K562 (cell line): ENCODE results near the gene FOXN1. TPM values are rescaled to one million over a fixed set of nuclear protein-coding genes. Genes with fewer than 3 reads are reported as not detected.

Experiments
- ATAC-seq: fragments of 200-7000 bp; cut with Tn5 transposase; 3 replicates; pipeline ENCODE4 v1.9.1; 2020; ENCODE audit warnings: moderate library complexity
- BruUV-seq: library from RNA; stranded (reverse); fragments of 400-500 nt; replicated peaks from 2 replicates; lab custom pipeline; 2021; lab: Mats Ljungman, UMichigan
- CTCF ChIA-PET: fragments of 300-600 bp; formaldehyde crosslinking; extraction: SDS; loops from one replicate; lab custom pipeline; 2021; ENCODE audit warnings: low intra/inter-chr PET ratio; lab: Yijun Ruan, JAX
- POLR2A ChIA-PET: fragments of 300-600, 350-650 bp; sonication (Branson Sonifier 250); formaldehyde crosslinking; extraction: SDS; loops from one replicate; lab custom pipeline; 2021; ENCODE audit warnings: antibody characterized with exemption, inconsistent platforms; lab: Yijun Ruan, JAX
- DNase-seq, 4 experiments: peaks; one replicate each; pipeline versions ENCODE4 v3.0.0 to v3.0.0-alpha.2; 2011 to 2018; ENCODE audit warnings: low spot score in 3 of 4, mixed read lengths in 3 of 4; ENCODE audit errors: extremely low read depth in 1 of 4
- FAIRE-seq: peaks from 2 replicates; lab custom pipeline; 2011; peaks lifted over from hg19 to GRCh38; lab: Jason Lieb, UNC
- H2AFZ ChIP-seq: 2 replicates; pipeline ENCODE4 v1.6.0; 2011; ENCODE audit warnings: low read depth, low read length, control low read depth, inconsistent platforms
- H3K27ac ChIP-seq: fragments of 200-600 bp; 3 replicates; pipeline ENCODE4 v1.8.0; 2011; ENCODE audit warnings: low read depth, mild to moderate bottlenecking, control low read depth, inconsistent platforms, low read length, moderate library complexity, mixed read lengths; ENCODE audit errors: extremely low read depth
- H3K27me3 ChIP-seq, 2 experiments: fragments of 300-600 bp in 1 of 2; 2 replicates in 1 of 2; 3 replicates in 1 of 2; pipeline versions ENCODE4 v1.6.0 to v1.8.0; 2011; ENCODE audit warnings: inconsistent platforms in 2 of 2, low read length in 2 of 2, mild to moderate bottlenecking in 1 of 2, mixed read lengths in 1 of 2, moderate library complexity in 1 of 2; ENCODE audit not compliant: control insufficient read depth in 2 of 2, insufficient read depth in 2 of 2
- H3K36me3 ChIP-seq: fragments of 300-600 bp; 3 replicates; pipeline ENCODE4 v1.8.0; 2011; ENCODE audit warnings: mild to moderate bottlenecking, low read length, inconsistent platforms; ENCODE audit not compliant: control insufficient read depth, insufficient read depth
- H3K4me1 ChIP-seq, 2 experiments: fragments of 200-600 bp in 1 of 2; replicated peaks in 1 of 2; 2 replicates in 1 of 2; 3 replicates in 1 of 2; pipeline versions ENCODE4 v1.5.1 to v1.8.0; 2011; ENCODE audit warnings: inconsistent platforms in 2 of 2, low read length in 2 of 2, mild to moderate bottlenecking in 1 of 2, mixed read lengths in 1 of 2, moderate library complexity in 1 of 2; ENCODE audit not compliant: control insufficient read depth in 2 of 2, insufficient read depth in 2 of 2
- H3K4me2 ChIP-seq: 2 replicates; pipeline ENCODE4 v1.6.1; 2011; ENCODE audit warnings: low read length, control low read depth, inconsistent platforms, mixed read lengths; ENCODE audit not compliant: insufficient read depth
- H3K4me3 ChIP-seq: fragments of 200-600 bp; sonication (generic), shearing (Covaris generic); 2 replicates; pipeline ENCODE4 v1.5.1; 2016; ENCODE audit warnings: control low read depth, inconsistent platforms
- H3K79me2 ChIP-seq: fragments of 200-600 bp; 3 replicates; pipeline ENCODE4 v1.8.0; 2011; ENCODE audit warnings: low read length, inconsistent platforms; ENCODE audit not compliant: control insufficient read depth, insufficient read depth
- H3K9ac ChIP-seq, 2 experiments: 2 replicates each; pipeline versions ENCODE4 v1.6.0 to v1.6.1; 2011; ENCODE audit warnings: low read depth in 2 of 2, low read length in 2 of 2, control low read depth in 1 of 2, inconsistent platforms in 1 of 2, mild to moderate bottlenecking in 1 of 2, mixed read lengths in 1 of 2; ENCODE audit not compliant: insufficient read depth in 1 of 2
- H3K9me1 ChIP-seq: one replicate; pipeline ENCODE4 v1.6.0; 2011; ENCODE audit warnings: inconsistent platforms, mild to moderate bottlenecking, low read length, moderate library complexity; ENCODE audit not compliant: control insufficient read depth, insufficient read depth
- H3K9me3 ChIP-seq: replicated peaks from 2 replicates; pipeline ENCODE4 v1.5.1; 2011; ENCODE audit warnings: low read depth, low read length, inconsistent platforms; ENCODE audit not compliant: control insufficient read depth, insufficient read depth
- H4K20me1 ChIP-seq: replicated peaks from 2 replicates; pipeline ENCODE4 v1.6.1; 2011; ENCODE audit warnings: low read length, inconsistent platforms, mixed read lengths; ENCODE audit not compliant: control insufficient read depth, insufficient read depth
- BRCA1 ChIP-seq, 2 experiments: fragments of 450-650 bp in 1 of 2; sonication (generic) in 1 of 2; formaldehyde crosslinking in 1 of 2; IDR thresholded peaks; 2 replicates each; pipeline versions ENCODE4 v1.5.0 to v1.6.1; 2017 to 2020; ENCODE audit warnings: mild to moderate bottlenecking in 1 of 2, missing genetic modification reagents in 1 of 2
- CBX8 ChIP-seq: fragments of 200-600 bp; sonication (generic); IDR thresholded peaks from 2 replicates; pipeline ENCODE4 v1.6.1; 2012; ENCODE audit warnings: borderline replicate concordance, mixed run types, low read depth, mild to moderate bottlenecking, moderate library complexity, mixed read lengths, low read length, control low read depth, inconsistent platforms; ENCODE audit not compliant: poor library complexity, severe bottlenecking; ENCODE audit errors: extremely low read depth
- CEBPG ChIP-seq, 3 experiments: fragments of 200-800 bp in 1 of 3; sonication (Bioruptor generic) in 1 of 3; sonication (generic) in 1 of 3; formaldehyde crosslinking in 1 of 3; IDR thresholded peaks in 2 of 3; conservative IDR thresholded peaks in 1 of 3; 2 replicates each; pipeline versions ENCODE4 v1.6.1 to v1.8.0; 2016 to 2022; ENCODE audit warnings: missing compliant biosample characterization in 2 of 3, missing genetic modification characterization in 2 of 3, mild to moderate bottlenecking in 1 of 3, missing genetic modification reagents in 1 of 3
- ESRRB ChIP-seq: fragments of 250-450 bp; sonication (Bioruptor Pico); IDR thresholded peaks from 2 replicates; pipeline ENCODE4 v1.5.0; 2020; ENCODE audit warnings: mild to moderate bottlenecking, moderate library complexity, borderline replicate concordance
- GABPA ChIP-seq: fragments of 200-800 bp; sonication (Bioruptor generic); conservative IDR thresholded peaks from 2 replicates; pipeline ENCODE4 v1.6.1; 2016; ENCODE audit warnings: low read depth, missing genetic modification characterization, missing compliant biosample characterization
- PTBP1 ChIP-seq: fragments of 200-400 bp; formaldehyde crosslinking; IDR thresholded peaks from 2 replicates; pipeline ENCODE4 v1.6.1; 2017; ENCODE audit warnings: low read depth, low read length
- RHOXF2B ChIP-seq: fragments of 250-450 bp; sonication (Bioruptor Pico); conservative IDR thresholded peaks from 2 replicates; pipeline ENCODE4 v1.5.1; 2021
- RNF2 ChIP-seq: sonication (generic); IDR thresholded peaks from 2 replicates; pipeline ENCODE4 v1.6.1; 2016
- TAL1 ChIP-seq: fragments of 450-650 bp; IDR thresholded peaks from 2 replicates; pipeline ENCODE4 v1.6.1; 2016; ENCODE audit warnings: mild to moderate bottlenecking
- ZFP36 ChIP-seq: fragments of 150-350 bp; IDR thresholded peaks from 2 replicates; pipeline ENCODE4 v1.6.1; 2018; ENCODE audit warnings: low read length, low read depth; ENCODE audit not compliant: partially characterized antibody
- ZNF282 ChIP-seq: sonication (generic); formaldehyde crosslinking; IDR thresholded peaks from 2 replicates; pipeline ENCODE4 v1.8.1; 2023; ENCODE audit warnings: missing genetic modification reagents
- WGBS: fragments of 100-300 bp; shearing (Covaris generic); methylation state at CpG from one replicate; pipeline ENCODE4 v1.1.6; 2016; ENCODE audit warnings: low coverage, mixed read lengths; ENCODE audit not compliant: insufficient coverage; ENCODE audit errors: missing lambda C conversion rate; 5-methylcytosine and 5-hydroxymethylcytosine counted together
- in situ Hi-C: fragments of 300-500 bp; cut with MboI; formaldehyde crosslinking; loops from 4 replicates; pipeline ENCODE4 v1.15.0; 2018; ENCODE audit warnings: inconsistent platforms, mixed read lengths
- intact Hi-C: fragments of 100-400 bp; cut with micrococcal nuclease; formaldehyde crosslinking; loops from 2 replicates; pipeline ENCODE4 v1.14.2; 2022
- polyA plus RNA-seq, 8 experiments: library from polyadenylated mRNA; depleted of rRNA in 4 of 8; stranded (reverse) in 5 of 8; unstranded in 3 of 8; fragments of >200 nt; fragmentation: Nextera tagmentation in 2 of 8; fragmentation: Illumina TruSeq in 1 of 8; extraction: Ambion mirVana in 2 of 8; extraction: Trizol in 1 of 8; gene quantifications; 2 replicates each; pipeline versions ENCODE4 v1.2.1 to v1.2.3, GENCODE V29; 2011 to 2014; ENCODE audit warnings: inconsistent platforms in 1 of 8, missing spikeins in 1 of 8
- total RNA-seq, 7 experiments: library from RNA; depleted of rRNA in 6 of 7; stranded (reverse); fragments of >200 nt in 6 of 7; fragmentation: Illumina TruSeq in 2 of 7; extraction: Trizol in 2 of 7; gene quantifications; 2 replicates each; pipeline versions ENCODE4 v1.2.1 to v1.2.3, GENCODE V29; 2011 to 2021; ENCODE audit warnings: low replicate concordance in 1 of 7
- TF ChIP-seq, protein P1 (sequence below), 2 experiments: fragments of 450-650 bp in 1 of 2; sonication (generic) in 1 of 2; formaldehyde crosslinking in 1 of 2; IDR thresholded peaks; 2 replicates each; pipeline versions ENCODE4 v1.7.1 to v1.9.0; 2016 to 2022; ENCODE audit warnings: inconsistent platforms in 1 of 2, mild to moderate bottlenecking in 1 of 2, missing genetic modification reagents in 1 of 2

Gene FOXN1
- total and polyA plus RNA-seq, 9 of the 15 experiments (the other 6 are each of a cell fraction or from before 2014, with no cell fraction given): not detected

GRCh38 chr17:28467456-28468025, 38.6 kb upstream of the FOXN1 start:
- Histone ChIP-seq H3K27me3 (peaks cover 31 to 66% of the 10 kb centered on the region in 2 experiments), H3K4me1 (peaks cover 5 to 9% of the 10 kb centered on the region in 2 experiments; a peak in 3 of 5 replicates), H2AFZ (no peak overlapping the region), H3K9ac (no peak overlapping the region), H4K20me1 (peaks cover 19% of the 10 kb centered on the region), H3K9me1 (no peaks in the 10 kb centered on the region), H3K79me2 (no peaks in the 10 kb centered on the region), H3K9me3 (no peaks in the 10 kb centered on the region), H3K4me2 (no peak overlapping the region), H3K4me3 (no peak overlapping the region), H3K36me3 (no peaks in the 10 kb centered on the region), H3K27ac (no peak overlapping the region)
- POLR2A ChIA-PET: no interaction called here
- FAIRE-seq (no peak), DNase-seq (no peak), ATAC-seq (no peak)
- intact Hi-C loops: no loop called here
- in situ Hi-C loops: no loop called here
- WGBS: 11% methylated on average over 16 of the region's 17 CpGs
- no TSS peak for BruUV-seq
- CTCF ChIA-PET: no interaction called here
- TF ChIP-seq, protein P1, sequence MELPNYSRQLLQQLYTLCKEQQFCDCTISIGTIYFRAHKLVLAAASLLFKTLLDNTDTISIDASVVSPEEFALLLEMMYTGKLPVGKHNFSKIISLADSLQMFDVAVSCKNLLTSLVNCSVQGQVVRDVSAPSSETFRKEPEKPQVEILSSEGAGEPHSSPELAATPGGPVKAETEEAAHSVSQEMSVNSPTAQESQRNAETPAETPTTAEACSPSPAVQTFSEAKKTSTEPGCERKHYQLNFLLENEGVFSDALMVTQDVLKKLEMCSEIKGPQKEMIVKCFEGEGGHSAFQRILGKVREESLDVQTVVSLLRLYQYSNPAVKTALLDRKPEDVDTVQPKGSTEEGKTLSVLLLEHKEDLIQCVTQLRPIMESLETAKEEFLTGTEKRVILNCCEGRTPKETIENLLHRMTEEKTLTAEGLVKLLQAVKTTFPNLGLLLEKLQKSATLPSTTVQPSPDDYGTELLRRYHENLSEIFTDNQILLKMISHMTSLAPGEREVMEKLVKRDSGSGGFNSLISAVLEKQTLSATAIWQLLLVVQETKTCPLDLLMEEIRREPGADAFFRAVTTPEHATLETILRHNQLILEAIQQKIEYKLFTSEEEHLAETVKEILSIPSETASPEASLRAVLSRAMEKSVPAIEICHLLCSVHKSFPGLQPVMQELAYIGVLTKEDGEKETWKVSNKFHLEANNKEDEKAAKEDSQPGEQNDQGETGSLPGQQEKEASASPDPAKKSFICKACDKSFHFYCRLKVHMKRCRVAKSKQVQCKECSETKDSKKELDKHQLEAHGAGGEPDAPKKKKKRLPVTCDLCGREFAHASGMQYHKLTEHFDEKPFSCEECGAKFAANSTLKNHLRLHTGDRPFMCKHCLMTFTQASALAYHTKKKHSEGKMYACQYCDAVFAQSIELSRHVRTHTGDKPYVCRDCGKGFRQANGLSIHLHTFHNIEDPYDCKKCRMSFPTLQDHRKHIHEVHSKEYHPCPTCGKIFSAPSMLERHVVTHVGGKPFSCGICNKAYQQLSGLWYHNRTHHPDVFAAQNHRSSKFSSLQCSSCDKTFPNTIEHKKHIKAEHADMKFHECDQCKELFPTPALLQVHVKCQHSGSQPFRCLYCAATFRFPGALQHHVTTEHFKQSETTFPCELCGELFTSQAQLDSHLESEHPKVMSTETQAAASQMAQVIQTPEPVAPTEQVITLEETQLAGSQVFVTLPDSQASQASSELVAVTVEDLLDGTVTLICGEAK (IDR thresholded peaks at IDR 0.05): no peak
- TF ChIP-seq, protein P1 (CRISPR knock-in tag; IDR thresholded peaks at IDR 0.05): no peak
- TF ChIP-seq BRCA1 (IDR thresholded peaks at IDR 0.05) (no peak), BRCA1 (CRISPR knock-in tag; IDR thresholded peaks at IDR 0.05) (no peak), ESRRB (CRISPR knock-in tag) (no peak), CBX8 (peak; percentile 93), ZFP36 (peak; percentile 60), RHOXF2B (CRISPR knock-in tag) (no peak), PTBP1 (no peak), CEBPG (CRISPR knock-in tag; IDR thresholded peaks at IDR 0.05) (no peak), CEBPG (tag; conservative IDR thresholded peaks at IDR 0.05 in 1 of 2, IDR thresholded peaks at IDR 0.05 in 1 of 2) (peak; percentile 35 to 67; a peak in 3 of 4 replicates), ZNF282 (CRISPR knock-in tag) (no peak), RNF2 (peak; percentile 23; the same call in 1 of the 2 replicates), TAL1 (no peak), GABPA (tag) (no peak)
